A549 (cell line): ENCODE results near the gene PLXNB2. TPM values are rescaled to one million over a fixed set of nuclear protein-coding genes. Genes with fewer than 3 reads are reported as not detected.

ENCODE experiments used
- ATAC-seq, 2 experiments: fragments of 200-7000 bp in 1 of 2; fragments of >200 bp in 1 of 2; cut with Nextera tagmentation in 1 of 2; cut with Tn5 transposase in 1 of 2; 3 replicates each; pipeline versions ENCODE4 v1.8.0 to v1.9.1; 2018 to 2020; ENCODE audit warnings: mild to moderate bottlenecking in 1 of 2, moderate library complexity in 1 of 2
- CTCF ChIA-PET: fragments of 300-600 bp; sonication (Branson Sonifier 250); formaldehyde crosslinking; extraction: SDS; loops from one replicate; lab custom pipeline; 2021; ENCODE audit warnings: antibody characterized with exemption, inconsistent platforms; lab: Yijun Ruan, JAX
- POLR2A ChIA-PET: fragments of 350-600 bp; formaldehyde crosslinking; extraction: SDS; loops from one replicate; lab custom pipeline; 2021; ENCODE audit warnings: antibody characterized with exemption, inconsistent platforms; lab: Yijun Ruan, JAX
- DNase-seq, 2 experiments: peaks; one replicate each; pipeline versions ENCODE4 v3.0.0 to v3.0.0-alpha.2; 2011 to 2016; ENCODE audit warnings: low read depth in 1 of 2, low spot score in 1 of 2
- FAIRE-seq: peaks from 2 replicates; lab custom pipeline; 2011; peaks lifted over from hg19 to GRCh38; lab: Jason Lieb, UNC
- H3K27ac ChIP-seq, 2 experiments: fragments of >200 bp; sonication (Bioruptor Twin); formaldehyde crosslinking; 3 replicates each; pipeline ENCODE4 v1.5.1; 2016 to 2017
- H3K4me1 ChIP-seq: fragments of >200 bp; sonication (Bioruptor Twin); formaldehyde crosslinking; 3 replicates; pipeline ENCODE4 v1.6.1; 2016
- H3K4me2 ChIP-seq: fragments of >200 bp; sonication (Bioruptor Twin); formaldehyde crosslinking; 3 replicates; pipeline ENCODE4 v1.6.1; 2016
- H3K4me3 ChIP-seq: fragments of >200 bp; sonication (Bioruptor Twin); formaldehyde crosslinking; 3 replicates; pipeline ENCODE4 v1.5.1; 2016
- H3K9me3 ChIP-seq: fragments of >200 bp; sonication (Bioruptor Twin); formaldehyde crosslinking; 3 replicates; pipeline ENCODE4 v1.6.1; 2016
- FOXS1 ChIP-seq: fragments of 250-450 bp; sonication (Bioruptor Pico); IDR thresholded peaks from 2 replicates; pipeline ENCODE4 v1.5.0; 2020; ENCODE audit warnings: mild to moderate bottlenecking, moderate library complexity
- WGBS: methylation state at CpG from one replicate; pipeline ENCODE4 v1.1.6; 2017; ENCODE audit errors: missing lambda C conversion rate; 5-methylcytosine and 5-hydroxymethylcytosine counted together
- polyA plus RNA-seq, 4 experiments: library from polyadenylated mRNA; depleted of rRNA in 3 of 4; stranded (reverse); fragments of >200 nt; fragmentation: RNase III in 1 of 4; extraction: RNeasy Plus Mini Kit Qiagen cat#74134 plus additional on column Dnase treatment in 1 of 4; gene quantifications; 2 replicates in 3 of 4; 3 replicates in 1 of 4; pipeline ENCODE4 v1.2.3, GENCODE V29; 2011 to 2017

PLXNB2 gene
- polyA plus RNA-seq, 2 of the 4 experiments (the other 2 are of a cell fraction): 24.6 to 64.4 TPM

GRCh38 chr22:50225200-50225969 is 82.1 kb downstream of the PLXNB2 start:
- no peak for TF ChIP-seq FOXS1 (CRISPR knock-in tag)
- TF ChIP-seq, all 56 proteins: peak for 0
- CTCF ChIA-PET: interaction anchor here (1.0 to 2.1 kb wide), 2 partner anchors 62 to 76 kb away, joined by 3 to 7 read pairs; no protein-coding TSS in a partner anchor

More at GRCh38 chr22:50225200-50225969, 82.1 kb downstream of the PLXNB2 start:
- Histone ChIP-seq H3K4me2 (no peak overlapping the region), H3K27ac (no peak overlapping the region), H3K4me1 (no peaks in the 10 kb centered on the region), H3K4me3 (no peak overlapping the region), H3K9me3 (no peaks in the 10 kb centered on the region)
- FAIRE-seq (no peak), ATAC-seq (no peak), DNase-seq (no peak)
- POLR2A ChIA-PET: no interaction called here
- WGBS: 98% methylated on average over 12 of the region's 24 CpGs

Other genes starting within 250 kb of the PLXNB2 start
- not detected in 2 replicates for gene TTLL8, start 249.3 kb downstream of the PLXNB2 start, polyA plus RNA-seq (2011; rRNA removed)
- not detected in 3 replicates for gene TTLL8, start 249.3 kb downstream of the PLXNB2 start, polyA plus RNA-seq (2017; fragmentation: RNase III; extraction: RNeasy Plus Mini Kit Qiagen cat#74134 plus additional on column Dnase treatment)
- not detected in 2 replicates for gene MLC1, start 222.2 kb downstream of the PLXNB2 start, polyA plus RNA-seq (2011; rRNA removed)
- not detected in 3 replicates for gene MLC1, start 222.2 kb downstream of the PLXNB2 start, polyA plus RNA-seq (2017; fragmentation: RNase III; extraction: RNeasy Plus Mini Kit Qiagen cat#74134 plus additional on column Dnase treatment)
- gene MOV10L1, start 217.6 kb downstream of the PLXNB2 start, polyA plus RNA-seq (2011; rRNA removed): 0.04 TPM in 1 of 2 replicates, not detected in the other
- 0.04 to 0.30 TPM in 2 of 3 replicates, not detected in the other for gene MOV10L1, start 217.6 kb downstream of the PLXNB2 start, polyA plus RNA-seq (2017; fragmentation: RNase III; extraction: RNeasy Plus Mini Kit Qiagen cat#74134 plus additional on column Dnase treatment)
- gene PANX2, start 136.9 kb downstream of the PLXNB2 start, polyA plus RNA-seq (2011; rRNA removed): 1.5 and 1.6 TPM in 2 replicates
- 3.9 to 4.4 TPM (median 4.3 TPM) in 3 replicates for gene PANX2, start 136.9 kb downstream of the PLXNB2 start, polyA plus RNA-seq (2017; fragmentation: RNase III; extraction: RNeasy Plus Mini Kit Qiagen cat#74134 plus additional on column Dnase treatment)
- 13.4 and 14.8 TPM in 2 replicates for gene TRABD, start 121.7 kb downstream of the PLXNB2 start, polyA plus RNA-seq (2011; rRNA removed)
- 28.2 to 30.9 TPM (median 30.4 TPM) in 3 replicates for gene TRABD, start 121.7 kb downstream of the PLXNB2 start, polyA plus RNA-seq (2017; fragmentation: RNase III; extraction: RNeasy Plus Mini Kit Qiagen cat#74134 plus additional on column Dnase treatment)
- 7.8 and 8.1 TPM in 2 replicates for gene SELENOO, start 106.6 kb downstream of the PLXNB2 start, polyA plus RNA-seq (2011; rRNA removed)
- gene SELENOO, start 106.6 kb downstream of the PLXNB2 start, polyA plus RNA-seq (2017; fragmentation: RNase III; extraction: RNeasy Plus Mini Kit Qiagen cat#74134 plus additional on column Dnase treatment): 11.3 to 14.7 TPM (median 13.7 TPM) in 3 replicates
- 6.5 and 7.2 TPM in 2 replicates for gene TUBGCP6, start 62.6 kb downstream of the PLXNB2 start, polyA plus RNA-seq (2011; rRNA removed)
- gene TUBGCP6, start 62.6 kb downstream of the PLXNB2 start, polyA plus RNA-seq (2017; fragmentation: RNase III; extraction: RNeasy Plus Mini Kit Qiagen cat#74134 plus additional on column Dnase treatment): 13.3 to 14.3 TPM (median 14.2 TPM) in 3 replicates
- gene HDAC10, start 56.4 kb downstream of the PLXNB2 start, polyA plus RNA-seq (2011; rRNA removed): 2.4 and 2.5 TPM in 2 replicates
- 10.1 to 14.0 TPM (median 12.0 TPM) in 3 replicates for gene HDAC10, start 56.4 kb downstream of the PLXNB2 start, polyA plus RNA-seq (2017; fragmentation: RNase III; extraction: RNeasy Plus Mini Kit Qiagen cat#74134 plus additional on column Dnase treatment)
- 12.5 and 13.5 TPM in 2 replicates for gene MAPK12, start 46.0 kb downstream of the PLXNB2 start, polyA plus RNA-seq (2011; rRNA removed)
- 24.1 to 26.0 TPM (median 25.8 TPM) in 3 replicates for gene MAPK12, start 46.0 kb downstream of the PLXNB2 start, polyA plus RNA-seq (2017; fragmentation: RNase III; extraction: RNeasy Plus Mini Kit Qiagen cat#74134 plus additional on column Dnase treatment)
- 1.6 and 3.0 TPM in 2 replicates for gene MAPK11, start 37.3 kb downstream of the PLXNB2 start, polyA plus RNA-seq (2011; rRNA removed)
- gene MAPK11, start 37.3 kb downstream of the PLXNB2 start, polyA plus RNA-seq (2017; fragmentation: RNase III; extraction: RNeasy Plus Mini Kit Qiagen cat#74134 plus additional on column Dnase treatment): 5.5 to 7.4 TPM (median 5.7 TPM) in 3 replicates
- 1.6 and 1.7 TPM in 2 replicates for gene DENND6B, start 19.4 kb upstream of the PLXNB2 start, polyA plus RNA-seq (2011; rRNA removed)
- gene DENND6B, start 19.4 kb upstream of the PLXNB2 start, polyA plus RNA-seq (2017; fragmentation: RNase III; extraction: RNeasy Plus Mini Kit Qiagen cat#74134 plus additional on column Dnase treatment): 1.7 to 2.3 TPM (median 1.9 TPM) in 3 replicates
- 9.5 and 9.6 TPM in 2 replicates for gene PPP6R2, start 35.7 kb upstream of the PLXNB2 start, polyA plus RNA-seq (2011; rRNA removed)
- 13.2 to 15.1 TPM (median 14.7 TPM) in 3 replicates for gene PPP6R2, start 35.7 kb upstream of the PLXNB2 start, polyA plus RNA-seq (2017; fragmentation: RNase III; extraction: RNeasy Plus Mini Kit Qiagen cat#74134 plus additional on column Dnase treatment)
- gene SBF1, start 167.4 kb upstream of the PLXNB2 start, polyA plus RNA-seq (2011; rRNA removed): 9.6 and 12.7 TPM in 2 replicates
- gene SBF1, start 167.4 kb upstream of the PLXNB2 start, polyA plus RNA-seq (2017; fragmentation: RNase III; extraction: RNeasy Plus Mini Kit Qiagen cat#74134 plus additional on column Dnase treatment): 19.5 to 23.0 TPM (median 20.9 TPM) in 3 replicates
- 0.99 and 1.1 TPM in 2 replicates for gene ADM2, start 173.9 kb upstream of the PLXNB2 start, polyA plus RNA-seq (2011; rRNA removed)
- 0.46 to 0.62 TPM (median 0.50 TPM) in 3 replicates for gene ADM2, start 173.9 kb upstream of the PLXNB2 start, polyA plus RNA-seq (2017; fragmentation: RNase III; extraction: RNeasy Plus Mini Kit Qiagen cat#74134 plus additional on column Dnase treatment)
- 0.08 and 0.20 TPM in 2 replicates for gene MIOX, start 179.2 kb upstream of the PLXNB2 start, polyA plus RNA-seq (2011; rRNA removed)
- not detected in 3 replicates for gene MIOX, start 179.2 kb upstream of the PLXNB2 start, polyA plus RNA-seq (2017; fragmentation: RNase III; extraction: RNeasy Plus Mini Kit Qiagen cat#74134 plus additional on column Dnase treatment)
- 13.0 and 15.1 TPM in 2 replicates for gene LMF2, start 200.1 kb upstream of the PLXNB2 start, polyA plus RNA-seq (2011; rRNA removed)
- 31.8 to 34.2 TPM (median 32.5 TPM) in 3 replicates for gene LMF2, start 200.1 kb upstream of the PLXNB2 start, polyA plus RNA-seq (2017; fragmentation: RNase III; extraction: RNeasy Plus Mini Kit Qiagen cat#74134 plus additional on column Dnase treatment)
- 13.9 and 14.3 TPM in 2 replicates for gene NCAPH2, start 200.6 kb upstream of the PLXNB2 start, polyA plus RNA-seq (2011; rRNA removed)
- 27.7 to 29.4 TPM (median 29.1 TPM) in 3 replicates for gene NCAPH2, start 200.6 kb upstream of the PLXNB2 start, polyA plus RNA-seq (2017; fragmentation: RNase III; extraction: RNeasy Plus Mini Kit Qiagen cat#74134 plus additional on column Dnase treatment)
- 0.37 and 1.9 TPM in 2 replicates for gene SCO2, start 218.0 kb upstream of the PLXNB2 start, polyA plus RNA-seq (2011; rRNA removed)
- 1.7 to 2.6 TPM (median 2.3 TPM) in 3 replicates for gene SCO2, start 218.0 kb upstream of the PLXNB2 start, polyA plus RNA-seq (2017; fragmentation: RNase III; extraction: RNeasy Plus Mini Kit Qiagen cat#74134 plus additional on column Dnase treatment)
- 4.8 and 5.9 TPM in 2 replicates for gene TYMP, start 222.4 kb upstream of the PLXNB2 start, polyA plus RNA-seq (2011; rRNA removed)
- 9.0 to 11.0 TPM (median 10.6 TPM) in 3 replicates for gene TYMP, start 222.4 kb upstream of the PLXNB2 start, polyA plus RNA-seq (2017; fragmentation: RNase III; extraction: RNeasy Plus Mini Kit Qiagen cat#74134 plus additional on column Dnase treatment)
- gene KLHDC7B, start 238.3 kb upstream of the PLXNB2 start, polyA plus RNA-seq (2011; rRNA removed): 0.09 and 0.15 TPM in 2 replicates
- gene KLHDC7B, start 238.3 kb upstream of the PLXNB2 start, polyA plus RNA-seq (2017; fragmentation: RNase III; extraction: RNeasy Plus Mini Kit Qiagen cat#74134 plus additional on column Dnase treatment): not detected in 3 replicates